H1 (cell line): ENCODE measurements around the gene OTUD5. TPM values are rescaled to one million over a fixed set of nuclear protein-coding genes. Genes with fewer than 3 reads are reported as not detected.

ENCODE experiments used
- CTCF ChIA-PET: fragments of 300-600 bp; sonication (Branson Sonifier 250); formaldehyde crosslinking; loops from one replicate; lab custom pipeline; 2021; ENCODE audit not compliant: partially characterized antibody; lab: Charles Lee
- POLR2A ChIA-PET: fragments of 300-600 bp; sonication (Branson Sonifier 250); formaldehyde crosslinking; loops from one replicate; lab custom pipeline; 2021; ENCODE audit warnings: inconsistent platforms; ENCODE audit not compliant: partially characterized antibody; lab: Charles Lee
- DNase-seq, 2 experiments: peaks; one replicate each; pipeline versions ENCODE4 v3.0.0 to v3.0.0-alpha.2; 2010 to 2022; ENCODE audit warnings: low spot score in 2 of 2, low read depth in 1 of 2, mixed read lengths in 1 of 2
- FAIRE-seq: peaks from 2 replicates; lab custom pipeline; 2011; peaks lifted over from hg19 to GRCh38; lab: Jason Lieb, UNC
- H2AFZ ChIP-seq: 2 replicates; pipeline ENCODE4 v1.8.1; 2012; ENCODE audit warnings: low read length, inconsistent platforms
- H2AK5ac ChIP-seq: 2 replicates; pipeline ENCODE4 v1.6.1; 2013; ENCODE audit warnings: low read depth, low read length
- H2BK120ac ChIP-seq: replicated peaks from 2 replicates; pipeline ENCODE3; 2013; ENCODE audit warnings: low read depth, low read length, inconsistent platforms
- H2BK12ac ChIP-seq: 2 replicates; pipeline ENCODE4 v1.6.1; 2013; ENCODE audit warnings: low read depth, low read length
- H2BK15ac ChIP-seq: 2 replicates; pipeline ENCODE4 v1.6.1; 2013; ENCODE audit warnings: low read length
- H2BK20ac ChIP-seq: 2 replicates; pipeline ENCODE4 v1.6.1; 2013; ENCODE audit warnings: low read length
- H2BK5ac ChIP-seq: 2 replicates; pipeline ENCODE4 v1.6.1; 2013; ENCODE audit warnings: low read depth, low read length
- H3K14ac ChIP-seq: 2 replicates; pipeline ENCODE4 v1.6.1; 2013; ENCODE audit warnings: inconsistent platforms; ENCODE audit not compliant: insufficient read length
- H3K18ac ChIP-seq: 2 replicates; pipeline ENCODE4 v1.6.1; 2013; ENCODE audit warnings: low read length; ENCODE audit errors: extremely low read depth
- H3K23ac ChIP-seq: 2 replicates; pipeline ENCODE4 v1.6.1; 2013; ENCODE audit warnings: inconsistent platforms; ENCODE audit not compliant: insufficient read length
- H3K23me2 ChIP-seq: 2 replicates; pipeline ENCODE4 v1.6.1; 2013; ENCODE audit warnings: low read depth, low read length
- H3K27ac ChIP-seq: 2 replicates; pipeline ENCODE4 v1.6.1; 2011; ENCODE audit warnings: low read depth, low read length, inconsistent platforms
- H3K27me3 ChIP-seq, 4 experiments: replicated peaks in 1 of 4; 1 replicate in 1 of 4; 2 replicates in 3 of 4; pipeline versions ENCODE4 v1.6.1 to v1.8.1; 2011 to 2013; ENCODE audit warnings: low read length in 3 of 4, mild to moderate bottlenecking in 3 of 4, inconsistent platforms in 2 of 4, mixed read lengths in 2 of 4, moderate library complexity in 1 of 4; ENCODE audit not compliant: control insufficient read depth in 3 of 4, insufficient read depth in 3 of 4; ENCODE audit errors: extremely low read depth in 1 of 4
- H3K36me3 ChIP-seq, 4 experiments: 2 replicates each; pipeline versions ENCODE4 v1.6.1 to v1.8.1; 2011 to 2013; ENCODE audit warnings: mild to moderate bottlenecking in 4 of 4, low read length in 3 of 4, moderate library complexity in 2 of 4, control low read depth in 1 of 4, inconsistent platforms in 1 of 4; ENCODE audit not compliant: insufficient read depth in 4 of 4, control insufficient read depth in 2 of 4
- H3K4ac ChIP-seq: replicated peaks from 2 replicates; pipeline ENCODE3; 2013; ENCODE audit warnings: low read length, low read depth, mixed read lengths, inconsistent platforms; ENCODE audit not compliant: insufficient read length
- H3K4me1 ChIP-seq, 4 experiments: replicated peaks in 1 of 4; 1 replicate in 1 of 4; 2 replicates in 3 of 4; pipeline versions ENCODE4 v1.6.1 to v1.8.1; 2011 to 2013; ENCODE audit warnings: low read length in 3 of 4, inconsistent platforms in 2 of 4, mixed read lengths in 1 of 4; ENCODE audit not compliant: insufficient read depth in 4 of 4, control insufficient read depth in 3 of 4
- H3K4me2 ChIP-seq, 2 experiments: 2 replicates each; pipeline versions ENCODE4 v1.6.1 to v1.8.1; 2011 to 2013; ENCODE audit warnings: low read depth in 2 of 2, low read length in 2 of 2, control low read depth in 1 of 2, inconsistent platforms in 1 of 2, mild to moderate bottlenecking in 1 of 2; ENCODE audit not compliant: insufficient read depth in 1 of 2
- H3K4me3 ChIP-seq, 4 experiments: fragments of 200-600, 300-600 bp in 1 of 4; sonication (generic), shearing (Covaris generic), sonication (Bioruptor Twin) in 1 of 4; 2 replicates each; pipeline versions ENCODE4 v1.5.1 to v1.8.1; 2011 to 2016; ENCODE audit warnings: low read length in 4 of 4, low read depth in 3 of 4, control low read depth in 2 of 4, inconsistent platforms in 2 of 4, mild to moderate bottlenecking in 2 of 4, mixed read lengths in 1 of 4, moderate library complexity in 1 of 4; ENCODE audit not compliant: insufficient read depth in 2 of 4; ENCODE audit errors: extremely low read depth in 1 of 4
- H3K56ac ChIP-seq: replicated peaks from 2 replicates; pipeline ENCODE3; 2013; ENCODE audit warnings: low read depth, mild to moderate bottlenecking, mixed read lengths, low read length, inconsistent platforms; ENCODE audit not compliant: insufficient read length
- H3K79me1 ChIP-seq: 2 replicates; pipeline ENCODE4 v1.6.1; 2013; ENCODE audit warnings: low read depth, low read length, control low read depth
- H3K79me2 ChIP-seq, 2 experiments: 2 replicates each; pipeline versions ENCODE4 v1.6.1 to v1.8.1; 2012 to 2013; ENCODE audit warnings: low read length in 2 of 2, mild to moderate bottlenecking in 2 of 2, inconsistent platforms in 1 of 2; ENCODE audit not compliant: insufficient read depth in 2 of 2, control insufficient read depth in 1 of 2
- H3K9ac ChIP-seq, 4 experiments: replicated peaks in 1 of 4; 1 replicate in 1 of 4; 2 replicates in 3 of 4; pipeline versions ENCODE4 v1.6.1 to v1.8.1; 2011 to 2013; ENCODE audit warnings: low read depth in 3 of 4, low read length in 3 of 4, control low read depth in 2 of 4, mild to moderate bottlenecking in 2 of 4, moderate library complexity in 2 of 4, inconsistent platforms in 1 of 4; ENCODE audit errors: extremely low read depth in 1 of 4
- H3K9me3 ChIP-seq, 2 experiments: 2 replicates each; pipeline versions ENCODE4 v1.6.1 to v1.8.1; 2012 to 2013; ENCODE audit warnings: mild to moderate bottlenecking in 2 of 2, moderate library complexity in 2 of 2, control low read depth in 1 of 2, inconsistent platforms in 1 of 2, low read depth in 1 of 2, low read length in 1 of 2, mixed read lengths in 1 of 2; ENCODE audit not compliant: insufficient read depth in 2 of 2
- H4K20me1 ChIP-seq, 2 experiments: replicated peaks in 1 of 2; 2 replicates each; pipeline versions ENCODE3 to v1.8.1; 2011 to 2013; ENCODE audit warnings: inconsistent platforms in 2 of 2, low read length in 2 of 2, mild to moderate bottlenecking in 1 of 2; ENCODE audit not compliant: insufficient read depth in 2 of 2, control insufficient read depth in 1 of 2
- H4K5ac ChIP-seq: 2 replicates; pipeline ENCODE4 v1.6.1; 2013; ENCODE audit warnings: low read length, low read depth, mixed read lengths, inconsistent platforms; ENCODE audit not compliant: insufficient read length
- H4K8ac ChIP-seq: 2 replicates; pipeline ENCODE4 v1.8.0; 2013; ENCODE audit warnings: mild to moderate bottlenecking, moderate library complexity, low read length, inconsistent platforms; ENCODE audit not compliant: insufficient read depth; ENCODE audit errors: extremely low read depth
- H4K91ac ChIP-seq: replicated peaks from 2 replicates; pipeline ENCODE3; 2013; ENCODE audit warnings: low read length, mixed read lengths, inconsistent platforms; ENCODE audit not compliant: insufficient read length
- ATF2 ChIP-seq: IDR thresholded peaks from 2 replicates; pipeline ENCODE4 v1.6.1; 2012; ENCODE audit warnings: low read length, inconsistent platforms
- BRCA1 ChIP-seq: IDR thresholded peaks from 2 replicates; pipeline ENCODE4 v1.6.1; 2012; ENCODE audit warnings: low read depth, low read length, improper control_type of control experiment
- GABPA ChIP-seq: IDR thresholded peaks from 2 replicates; pipeline ENCODE4 v1.6.1; 2011; ENCODE audit warnings: mild to moderate bottlenecking, low read length, moderate library complexity, borderline replicate concordance; ENCODE audit not compliant: insufficient read depth
- POLR2AphosphoS5 ChIP-seq: IDR thresholded peaks from 2 replicates; pipeline ENCODE4 v1.6.1; 2011; ENCODE audit warnings: low read depth, low read length
- POU5F1 ChIP-seq: IDR thresholded peaks from 2 replicates; pipeline ENCODE4 v1.6.1; 2011; ENCODE audit warnings: low read depth, mild to moderate bottlenecking, low read length, moderate library complexity
- SIN3A ChIP-seq, 2 experiments: IDR thresholded peaks in 1 of 2; conservative IDR thresholded peaks in 1 of 2; 2 replicates each; pipeline ENCODE4 v1.6.1; 2011 to 2012; ENCODE audit warnings: low read length in 2 of 2, improper control_type of control experiment in 1 of 2, low read depth in 1 of 2, mild to moderate bottlenecking in 1 of 2
- TCF12 ChIP-seq: IDR thresholded peaks from 2 replicates; pipeline ENCODE4 v1.6.1; 2011; ENCODE audit warnings: low read depth, mild to moderate bottlenecking, low read length
- ZNF274 ChIP-seq: IDR thresholded peaks from 2 replicates; pipeline ENCODE4 v1.7.0; 2012; ENCODE audit warnings: low read length, borderline replicate concordance; ENCODE audit errors: extremely low read depth
- WGBS, 2 experiments: shearing (Covaris generic) in 1 of 2; methylation state at CpG; one replicate each; pipeline versions ENCODE4 v1.1.6 to v1.1.7; 2013 to 2015; ENCODE audit warnings: low lambda C conversion rate in 2 of 2, mixed read lengths in 2 of 2, inconsistent platforms in 1 of 2, low coverage in 1 of 2, missing lambda C conversion rate in 1 of 2; ENCODE audit not compliant: insufficient replicate concordance in 2 of 2, insufficient coverage in 1 of 2, insufficient read length in 1 of 2; ENCODE audit errors: extremely low coverage in 1 of 2, missing lambda C conversion rate in 1 of 2; 5-methylcytosine and 5-hydroxymethylcytosine counted together
- polyA plus RNA-seq, 7 experiments: library from polyadenylated mRNA; depleted of rRNA in 3 of 7; stranded (reverse) in 5 of 7; unstranded in 2 of 7; fragments of >200 nt in 5 of 7; fragments of 200-250 nt in 2 of 7; gene quantifications; 1 replicate in 5 of 7; 2 replicates in 1 of 7; 4 replicates in 1 of 7; pipeline versions ENCODE4 v1.2.1 to v1.2.3, GENCODE V29; 2011 to 2013; ENCODE audit warnings: missing spikeins in 2 of 7, mixed read lengths in 2 of 7
- total RNA-seq: library from RNA; stranded (reverse); fragmentation: NEBNext Ultra II Directional; extraction: Animal tissue kit (Norgen Biotek cat#: 25700); gene quantifications from 2 replicates; pipeline ENCODE4 v1.2.1, GENCODE V29; 2021
- TF ChIP-seq, protein P1 (sequence below), 3 experiments: IDR thresholded peaks; 1 replicate in 2 of 3; 2 replicates in 1 of 3; pipeline versions ENCODE4 v1.5.1 to v1.6.1; 2011; ENCODE audit warnings: low read length in 3 of 3, mild to moderate bottlenecking in 3 of 3, inconsistent platforms in 2 of 3, low read depth in 1 of 3, moderate library complexity in 1 of 3; ENCODE audit not compliant: insufficient read depth in 1 of 3; ENCODE audit errors: control extremely low read depth in 1 of 3

OTUD5 gene
- total and polyA plus RNA-seq, 2 of the 8 experiments (the other 6 are each of a cell fraction or from before 2014, with no cell fraction given), result 46.3 to 53.5 TPM

GRCh38 chrX:48904626-48905025, 52.8 kb downstream of the OTUD5 start:
- Histone ChIP-seq H3K56ac (no peak overlapping the region), H2BK20ac (no peak overlapping the region), H3K4ac (no peak overlapping the region), H3K9ac (no peak overlapping the region), H2AFZ (no peak overlapping the region), H3K27me3 (no peaks in the 10 kb centered on the region), H2AK5ac (no peak overlapping the region), H2BK120ac (no peak overlapping the region), H3K14ac (no peak overlapping the region), H3K18ac (no peak overlapping the region), H2BK15ac (no peak overlapping the region), H4K5ac (no peak overlapping the region), H3K79me1 (no peaks in the 10 kb centered on the region), H2BK5ac (no peak overlapping the region), H4K8ac (no peak overlapping the region), H3K4me1 (peaks cover 0 to 3% (median 0%) of the 10 kb centered on the region in 4 experiments; a peak in 1 of 7 replicates), H3K36me3 (peaks cover 6 to 33% (median 16%) of the 10 kb centered on the region in 4 experiments; a peak in 6 of 8 replicates), H3K23ac (no peak overlapping the region), H2BK12ac (no peak overlapping the region), H3K9me3 (no peaks in the 10 kb centered on the region), H3K4me2 (no peak overlapping the region), H4K91ac (no peak overlapping the region), H3K27ac (no peak overlapping the region), H4K20me1 (peaks cover 0 to 1% of the 10 kb centered on the region in 2 experiments), H3K23me2 (no peaks in the 10 kb centered on the region), H3K4me3 (no peak overlapping the region), H3K79me2 (peaks cover 0 to 2% of the 10 kb centered on the region in 2 experiments; a peak in 1 of 4 replicates)
- ChIA-PET CTCF (interaction anchor here (0.6 to 1.0 kb wide), 3 partner anchors 12 to 123 kb away, joined by 3 to 4 read pairs (median 3); no protein-coding TSS in a partner anchor), POLR2A (interaction anchor here (0.6 to 30.9 kb wide), 7 partner anchors 7 to 52 kb away, joined by 3 to 572 read pairs (median 4); partner anchors contain the start of gene SLC35A2)
- DNase-seq (no peak), FAIRE-seq (no peak)
- 100% methylated on average over 2 of the region's 14 CpGs; no CpG with 5 or more reads in 1 of the 2 experiments for WGBS, 2 experiments
- TF ChIP-seq GABPA (no peak), POU5F1 (no peak), TCF12 (no peak), BRCA1 (no peak), SIN3A (conservative IDR thresholded peaks at IDR 0.05 in 1 of 2, IDR thresholded peaks at IDR 0.05 in 1 of 2; ENCODE audit: low read depth in 1 of 2, low read length in 2 of 2) (no peak), POLR2AphosphoS5 (no peak), ATF2 (no peak), ZNF274 (no peak)
- TF ChIP-seq, protein P1, sequence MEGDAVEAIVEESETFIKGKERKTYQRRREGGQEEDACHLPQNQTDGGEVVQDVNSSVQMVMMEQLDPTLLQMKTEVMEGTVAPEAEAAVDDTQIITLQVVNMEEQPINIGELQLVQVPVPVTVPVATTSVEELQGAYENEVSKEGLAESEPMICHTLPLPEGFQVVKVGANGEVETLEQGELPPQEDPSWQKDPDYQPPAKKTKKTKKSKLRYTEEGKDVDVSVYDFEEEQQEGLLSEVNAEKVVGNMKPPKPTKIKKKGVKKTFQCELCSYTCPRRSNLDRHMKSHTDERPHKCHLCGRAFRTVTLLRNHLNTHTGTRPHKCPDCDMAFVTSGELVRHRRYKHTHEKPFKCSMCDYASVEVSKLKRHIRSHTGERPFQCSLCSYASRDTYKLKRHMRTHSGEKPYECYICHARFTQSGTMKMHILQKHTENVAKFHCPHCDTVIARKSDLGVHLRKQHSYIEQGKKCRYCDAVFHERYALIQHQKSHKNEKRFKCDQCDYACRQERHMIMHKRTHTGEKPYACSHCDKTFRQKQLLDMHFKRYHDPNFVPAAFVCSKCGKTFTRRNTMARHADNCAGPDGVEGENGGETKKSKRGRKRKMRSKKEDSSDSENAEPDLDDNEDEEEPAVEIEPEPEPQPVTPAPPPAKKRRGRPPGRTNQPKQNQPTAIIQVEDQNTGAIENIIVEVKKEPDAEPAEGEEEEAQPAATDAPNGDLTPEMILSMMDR (IDR thresholded peaks at IDR 0.05; ENCODE audit: control extremely low read depth in 1 of 3, insufficient read depth in 1 of 3, low read depth in 1 of 3, low read length in 3 of 3), result no peak
